RWPE2 (cell line): Measurements from ENCODE around the gene GPR139.

Experiments used
- ATAC-seq: fragments of 200-7000 bp; cut with Tn5 transposase; 3 replicates; pipeline ENCODE4 v1.9.1; 2021; ENCODE audit warnings: low read depth
- DNase-seq: peaks from one replicate; pipeline ENCODE4 v3.0.0-alpha.2; 2020; ENCODE audit warnings: low spot score
- H3K27ac ChIP-seq: fragments of 450-650 bp; 2 replicates; pipeline ENCODE4 v1.5.1; 2017; ENCODE audit warnings: mild to moderate bottlenecking; ENCODE audit not compliant: poor library complexity, severe bottlenecking
- H3K27me3 ChIP-seq: fragments of 250-450 bp; sonication (Bioruptor Pico); 2 replicates; pipeline ENCODE4 v1.5.1; 2021; ENCODE audit warnings: mild to moderate bottlenecking, moderate library complexity; ENCODE audit not compliant: insufficient read depth, poor library complexity, severe bottlenecking
- H3K36me3 ChIP-seq: fragments of 250-450 bp; sonication (Bioruptor Pico); 2 replicates; pipeline ENCODE4 v1.5.1; 2020; ENCODE audit warnings: low read depth, mild to moderate bottlenecking, moderate library complexity
- H3K4me1 ChIP-seq: fragments of 250-450 bp; sonication (Bioruptor Pico); 2 replicates; pipeline ENCODE4 v1.5.1; 2021; ENCODE audit warnings: mild to moderate bottlenecking, moderate library complexity; ENCODE audit not compliant: insufficient read depth, poor library complexity, severe bottlenecking
- H3K4me3 ChIP-seq: fragments of 250-450 bp; sonication (Bioruptor Pico); 2 replicates; pipeline ENCODE4 v1.5.1; 2021; ENCODE audit warnings: mild to moderate bottlenecking, moderate library complexity; ENCODE audit not compliant: severe bottlenecking
- H3K9me3 ChIP-seq: fragments of 250-450 bp; sonication (Bioruptor Pico); 2 replicates; pipeline ENCODE4 v1.5.1; 2021; ENCODE audit warnings: mild to moderate bottlenecking, moderate library complexity; ENCODE audit not compliant: severe bottlenecking
- TF ChIP-seq, protein P1 (sequence below): fragments of 450-650 bp; IDR thresholded peaks from one replicate; pipeline ENCODE4 v1.5.1; 2017; ENCODE audit warnings: mild to moderate bottlenecking, moderate library complexity; ENCODE audit not compliant: poor library complexity, severe bottlenecking

The GPR139 gene

DNA sequence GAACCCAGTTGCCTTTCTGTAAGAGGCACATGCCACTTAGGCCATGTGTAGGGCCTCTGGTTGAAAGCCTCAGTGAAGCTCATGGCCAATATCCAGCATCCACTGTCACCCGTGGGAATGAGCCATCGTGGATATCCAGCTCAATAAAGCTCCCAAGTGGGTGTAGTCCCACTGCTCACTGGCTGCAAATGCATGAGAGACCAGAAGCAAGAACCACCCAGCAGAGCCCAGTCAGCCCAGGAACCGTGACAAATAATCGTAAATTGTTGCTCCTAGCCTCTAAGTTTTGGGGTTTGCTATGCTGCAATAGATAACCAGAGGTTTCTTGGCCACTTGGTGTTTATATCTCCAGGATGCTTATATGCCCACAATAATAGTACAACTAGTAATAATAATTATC, 33.7 kb downstream of the GPR139 start:
- H3K4me3 ChIP-seq, result no peak overlapping the region

DNA sequence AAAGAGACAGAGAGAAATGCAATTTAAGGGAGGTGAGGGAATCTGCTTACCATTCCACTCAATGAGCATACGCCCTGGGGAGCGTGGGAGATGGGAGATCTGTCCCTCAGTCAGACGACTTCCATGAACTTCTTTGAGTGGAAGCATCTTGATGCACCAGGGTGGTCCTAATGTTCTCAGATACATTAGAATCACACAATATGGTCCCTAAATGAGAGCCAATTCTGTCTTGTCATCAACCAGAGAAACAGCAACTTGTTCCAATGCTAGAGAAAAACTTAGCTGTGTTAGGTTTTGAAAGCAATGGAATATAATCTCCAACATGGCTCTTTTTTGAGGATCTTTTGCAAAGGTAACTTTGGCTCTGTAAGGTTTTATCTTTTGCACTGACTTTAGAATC, 44.1 kb downstream of the GPR139 start:
- no peak for DNase-seq
- TF ChIP-seq, protein P1, sequence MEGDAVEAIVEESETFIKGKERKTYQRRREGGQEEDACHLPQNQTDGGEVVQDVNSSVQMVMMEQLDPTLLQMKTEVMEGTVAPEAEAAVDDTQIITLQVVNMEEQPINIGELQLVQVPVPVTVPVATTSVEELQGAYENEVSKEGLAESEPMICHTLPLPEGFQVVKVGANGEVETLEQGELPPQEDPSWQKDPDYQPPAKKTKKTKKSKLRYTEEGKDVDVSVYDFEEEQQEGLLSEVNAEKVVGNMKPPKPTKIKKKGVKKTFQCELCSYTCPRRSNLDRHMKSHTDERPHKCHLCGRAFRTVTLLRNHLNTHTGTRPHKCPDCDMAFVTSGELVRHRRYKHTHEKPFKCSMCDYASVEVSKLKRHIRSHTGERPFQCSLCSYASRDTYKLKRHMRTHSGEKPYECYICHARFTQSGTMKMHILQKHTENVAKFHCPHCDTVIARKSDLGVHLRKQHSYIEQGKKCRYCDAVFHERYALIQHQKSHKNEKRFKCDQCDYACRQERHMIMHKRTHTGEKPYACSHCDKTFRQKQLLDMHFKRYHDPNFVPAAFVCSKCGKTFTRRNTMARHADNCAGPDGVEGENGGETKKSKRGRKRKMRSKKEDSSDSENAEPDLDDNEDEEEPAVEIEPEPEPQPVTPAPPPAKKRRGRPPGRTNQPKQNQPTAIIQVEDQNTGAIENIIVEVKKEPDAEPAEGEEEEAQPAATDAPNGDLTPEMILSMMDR, result no peak
- H3K9me3 ChIP-seq, result no peaks in the 10 kb centered on the region
- H3K4me3 ChIP-seq, result no peak overlapping the region
- H3K4me1 ChIP-seq, result no peaks in the 10 kb centered on the region
- no peak overlapping the region for H3K27ac ChIP-seq
- no peaks in the 10 kb centered on the region for H3K36me3 ChIP-seq
- ATAC-seq, result no peak
- peaks cover 17% of the 10 kb centered on the region for H3K27me3 ChIP-seq

More for the DNA sequence above, 33.7 kb downstream of the GPR139 start:
- H3K4me1 ChIP-seq, result no peaks in the 10 kb centered on the region
- H3K27ac ChIP-seq, result no peak overlapping the region
- no peaks in the 10 kb centered on the region for H3K9me3 ChIP-seq
- H3K27me3 ChIP-seq, result peaks cover 12% of the 10 kb centered on the region
- TF ChIP-seq, protein P1, result no peak
- ATAC-seq, result no peak
- no peaks in the 10 kb centered on the region for H3K36me3 ChIP-seq
- no peak for DNase-seq

DNA sequence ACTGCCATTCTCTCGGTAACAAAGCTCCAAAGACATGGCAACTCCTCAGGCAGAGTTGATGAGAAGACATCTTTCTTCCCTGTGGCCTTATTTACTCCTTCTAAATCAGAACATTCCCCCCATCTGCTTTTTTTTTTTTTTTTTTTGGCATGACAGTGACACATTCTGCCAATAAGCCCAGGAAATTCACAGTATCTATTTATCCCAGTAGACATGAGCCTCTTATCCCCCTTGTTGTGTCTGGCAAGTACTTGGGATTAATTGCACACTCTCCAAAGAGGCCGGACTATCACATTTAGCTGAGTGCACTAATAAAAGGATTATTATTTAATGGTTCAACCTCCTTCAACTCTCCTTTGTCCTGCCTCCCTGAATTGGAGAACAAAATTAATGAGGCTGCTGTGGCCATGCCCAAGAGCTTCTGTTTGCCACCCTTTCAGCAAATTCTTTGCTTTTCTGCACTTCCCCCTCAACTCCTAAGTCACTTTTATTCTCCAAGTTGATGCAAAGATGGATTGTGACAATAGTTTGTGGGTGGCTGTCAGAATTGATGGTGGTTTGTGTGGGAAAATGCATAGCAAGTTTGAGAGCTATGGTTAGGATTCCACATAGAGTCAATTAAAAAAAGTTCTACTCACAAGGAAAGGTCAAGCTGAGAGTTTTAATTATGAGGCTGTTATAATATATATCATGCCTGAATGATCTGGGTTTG, 47.2 kb downstream of the GPR139 start:
- Histone ChIP-seq H3K9me3 (no peaks in the 10 kb centered on the region), H3K4me1 (no peaks in the 10 kb centered on the region), H3K27ac (no peak overlapping the region), H3K4me3 (no peak overlapping the region), H3K27me3 (peaks cover 17% of the 10 kb centered on the region), H3K36me3 (no peaks in the 10 kb centered on the region)
- DNase-seq (no peak), ATAC-seq (no peak)
- TF ChIP-seq, protein P1, result no peak

DNA sequence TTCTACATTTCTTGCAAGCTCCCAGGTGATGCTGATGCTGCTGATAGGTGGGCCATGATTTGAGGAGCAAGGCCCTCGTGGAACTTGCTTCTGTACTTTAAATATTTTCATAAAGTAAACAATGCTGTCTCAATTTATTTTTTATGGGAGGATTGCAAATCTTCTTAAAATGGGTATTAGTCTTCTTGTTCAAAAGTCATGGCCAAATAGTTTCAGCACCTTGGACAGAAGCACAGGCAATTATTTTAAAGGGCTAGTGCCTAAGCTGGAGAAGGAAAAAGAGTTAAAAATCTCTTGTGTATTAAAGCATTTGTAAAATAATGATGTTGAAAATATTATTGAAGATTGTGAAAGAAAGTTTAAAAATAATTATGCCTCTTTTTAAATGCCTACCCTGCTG, 50.5 kb downstream of the GPR139 start:
- H3K36me3 ChIP-seq, result no peaks in the 10 kb centered on the region
- no peaks in the 10 kb centered on the region for H3K4me1 ChIP-seq
- no peak for ATAC-seq
- H3K27ac ChIP-seq, result no peak overlapping the region
- H3K27me3 ChIP-seq, result no peaks in the 10 kb centered on the region
- no peak for DNase-seq
- TF ChIP-seq, protein P1, result no peak
- no peaks in the 10 kb centered on the region for H3K9me3 ChIP-seq
- H3K4me3 ChIP-seq, result no peak overlapping the region

DNA sequence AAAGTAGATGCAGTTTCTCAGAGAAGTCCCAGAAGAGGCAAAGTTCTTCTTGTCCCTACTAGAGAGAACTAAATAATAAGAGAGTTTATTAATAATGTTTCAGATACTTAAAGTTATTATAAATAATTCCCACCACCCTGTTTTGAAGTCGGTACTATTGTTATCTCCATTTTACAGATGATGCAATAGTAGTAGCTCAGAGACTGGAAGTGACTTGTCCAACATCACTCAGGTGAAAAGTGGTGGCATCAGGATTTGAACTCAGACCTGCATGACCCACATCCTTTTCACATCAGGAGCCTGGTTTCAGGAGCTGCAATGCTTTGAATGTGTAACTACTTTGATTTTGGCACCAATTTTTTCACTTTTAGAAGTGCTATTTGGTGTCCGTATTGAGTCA, 52.7 kb downstream of the GPR139 start:
- Histone ChIP-seq H3K27me3 (peaks cover under 1% of the 10 kb centered on the region), H3K4me3 (no peak overlapping the region), H3K36me3 (no peaks in the 10 kb centered on the region), H3K4me1 (no peaks in the 10 kb centered on the region), H3K9me3 (no peaks in the 10 kb centered on the region), H3K27ac (no peak overlapping the region)
- ATAC-seq (no peak), DNase-seq (no peak)
- TF ChIP-seq, protein P1, result no peak
